Stimulated activated naive B cell treated with anti-CD40 and anti-IgM and Interleukin-4, amounts not matched to agents 10 μg/mL and 1 μg/mL and 100 μg/mL, for 72 hours (primary cell): ENCODE measurements around the gene HINFP.
"Not testable (repeated sequence)": the region's sequence is repeated elsewhere in the genome, so short reads cannot be mapped to it uniquely, and the experiment has no call there.

Experiments
- ATAC-seq, 2 donors: fragments of 150-1000 bp; cut with Tn5 transposase; replicated peaks; 2 replicates each; pipeline ENCODE4 v1.10.0; 2021; ENCODE audit warnings: moderate library complexity in 1 of 2
- DNase-seq: peaks from one replicate; pipeline ENCODE4 v3.0.0; 2021
- H3K27ac Mint-ChIP-seq: one replicate; pipeline ENCODE4 v1.8.0; 2022; ENCODE audit warnings: mild to moderate bottlenecking, mixed read lengths
- H3K27me3 Mint-ChIP-seq, 2 donors: one replicate each; pipeline ENCODE4 v1.8.0; 2022; ENCODE audit warnings: mixed read lengths in 2 of 2
- H3K36me3 Mint-ChIP-seq, 2 donors: one replicate each; pipeline ENCODE4 v1.8.0; 2022; ENCODE audit warnings: mixed read lengths in 2 of 2, mild to moderate bottlenecking in 1 of 2
- H3K4me1 Mint-ChIP-seq, 2 donors: one replicate each; pipeline ENCODE4 v1.8.0; 2022; ENCODE audit warnings: mixed read lengths in 2 of 2, mild to moderate bottlenecking in 1 of 2
- H3K4me3 Mint-ChIP-seq, 2 donors: one replicate each; pipeline ENCODE4 v1.8.0; 2022; ENCODE audit warnings: mild to moderate bottlenecking in 2 of 2, mixed read lengths in 2 of 2, moderate library complexity in 1 of 2
- H3K9me3 Mint-ChIP-seq, 2 donors: one replicate each; pipeline ENCODE4 v1.8.0; 2022; ENCODE audit warnings: mixed read lengths in 2 of 2, mild to moderate bottlenecking in 1 of 2

HINFP gene

GRCh38 chr11:119149786-119150275 is 28.5 kb downstream of the HINFP start:
- peaks cover 11 to 15% of the 10 kb centered on the region in 2 donors for H3K4me1 Mint-ChIP-seq
- H3K4me3 Mint-ChIP-seq: peak overlapping the region; percentile 71 to 72
- H3K27me3 Mint-ChIP-seq: peaks cover 73 to 84% of the 10 kb centered on the region in 2 donors
- DNase-seq (no peak), ATAC-seq (no peak)
- H3K27ac Mint-ChIP-seq: no peak overlapping the region
- no peaks in the 10 kb centered on the region for H3K36me3 Mint-ChIP-seq
- H3K9me3 Mint-ChIP-seq: no peaks in the 10 kb centered on the region

- ATAC-seq: no peak
- Mint-ChIP-seq H3K4me3 (no peak overlapping the region), H3K9me3 (no peaks in the 10 kb centered on the region), H3K36me3 (no peaks in the 10 kb centered on the region), H3K27me3 (peaks cover 69 to 87% of the 10 kb centered on the region in 2 donors), H3K4me1 (peaks cover 11 to 22% of the 10 kb centered on the region in 2 donors), H3K27ac (no peak overlapping the region)
- DNase-seq: no peak
These were observed 30.7 kb downstream of the HINFP start for GRCh38 chr11:119152043-119152442.

- no peak for DNase-seq
These were observed 31.2 kb downstream of the HINFP start for GRCh38 chr11:119152604-119153003.

GRCh38 chr11:119153049-119153818 is 31.9 kb downstream of the HINFP start:
- DNase-seq (no peak), ATAC-seq (no peak)
- Mint-ChIP-seq H3K27ac (no peak overlapping the region), H3K4me3 (no peak overlapping the region), H3K36me3 (no peaks in the 10 kb centered on the region), H3K27me3 (peaks cover 57 to 75% of the 10 kb centered on the region in 2 donors), H3K4me1 (peaks cover 9 to 22% of the 10 kb centered on the region in 2 donors), H3K9me3 (no peaks in the 10 kb centered on the region)

More at GRCh38 chr11:119152604-119153003, 31.2 kb downstream of the HINFP start:
- H3K9me3 Mint-ChIP-seq: no peaks in the 10 kb centered on the region
- no peak overlapping the region for H3K27ac Mint-ChIP-seq
- peaks cover 11 to 22% of the 10 kb centered on the region in 2 donors for H3K4me1 Mint-ChIP-seq
- no peak for ATAC-seq
- peaks cover 63 to 81% of the 10 kb centered on the region in 2 donors for H3K27me3 Mint-ChIP-seq
- H3K4me3 Mint-ChIP-seq: no peak overlapping the region
- H3K36me3 Mint-ChIP-seq: no peaks in the 10 kb centered on the region

- DNase-seq (no peak), ATAC-seq (no peak)
- H3K4me1 Mint-ChIP-seq: peaks cover 7 to 16% of the 10 kb centered on the region in 2 donors
- peaks cover 56 to 67% of the 10 kb centered on the region in 2 donors for H3K27me3 Mint-ChIP-seq
- no peak overlapping the region for H3K27ac Mint-ChIP-seq
- H3K4me3 Mint-ChIP-seq: no peak overlapping the region
- H3K9me3 Mint-ChIP-seq: no peaks in the 10 kb centered on the region
- no peaks in the 10 kb centered on the region for H3K36me3 Mint-ChIP-seq
These were observed 32.8 kb downstream of the HINFP start for GRCh38 chr11:119154178-119154577.

GRCh38 chr11:119155733-119156492 is 34.5 kb downstream of the HINFP start:
- DNase-seq: no peak
- peak; percentile 29 to 36 for ATAC-seq
- Mint-ChIP-seq H3K27me3 (peaks cover 47 to 50% of the 10 kb centered on the region in 2 donors), H3K4me1 (peaks cover 3 to 8% of the 10 kb centered on the region in 2 donors), H3K36me3 (no peaks in the 10 kb centered on the region), H3K27ac (no peak overlapping the region), H3K9me3 (no peaks in the 10 kb centered on the region), H3K4me3 (no peak overlapping the region)

- H3K4me3 Mint-ChIP-seq: no peak overlapping the region
- peaks cover 3 to 7% of the 10 kb centered on the region in 2 donors for H3K4me1 Mint-ChIP-seq
- no peak for ATAC-seq
- no peaks in the 10 kb centered on the region for H3K9me3 Mint-ChIP-seq
- no peaks in the 10 kb centered on the region for H3K36me3 Mint-ChIP-seq
- DNase-seq: no peak
- H3K27ac Mint-ChIP-seq: no peak overlapping the region
- H3K27me3 Mint-ChIP-seq: peaks cover 42 to 44% of the 10 kb centered on the region in 2 donors
These were observed 35.1 kb downstream of the HINFP start for GRCh38 chr11:119156496-119156895.

- no peaks in the 10 kb centered on the region for H3K36me3 Mint-ChIP-seq
- H3K27ac Mint-ChIP-seq: no peak overlapping the region
- peaks cover 3 to 7% of the 10 kb centered on the region in 2 donors for H3K4me1 Mint-ChIP-seq
These were observed 35.7 kb downstream of the HINFP start for GRCh38 chr11:119157063-119157462.

GRCh38 chr11:119158467-119158866 is 37.1 kb downstream of the HINFP start:
- no peak overlapping the region for H3K27ac Mint-ChIP-seq
- peaks cover 3 to 7% of the 10 kb centered on the region in 2 donors for H3K4me1 Mint-ChIP-seq
- H3K4me3 Mint-ChIP-seq: no peak overlapping the region
- no peaks in the 10 kb centered on the region for H3K9me3 Mint-ChIP-seq
- ATAC-seq (no peak), DNase-seq (no peak)
- no peaks in the 10 kb centered on the region for H3K36me3 Mint-ChIP-seq
- H3K27me3 Mint-ChIP-seq: peaks cover 26 to 35% of the 10 kb centered on the region in 2 donors

More at GRCh38 chr11:119157063-119157462, 35.7 kb downstream of the HINFP start:
- H3K9me3 Mint-ChIP-seq: no peaks in the 10 kb centered on the region
- no peak overlapping the region for H3K4me3 Mint-ChIP-seq
- peaks cover 36 to 39% of the 10 kb centered on the region in 2 donors for H3K27me3 Mint-ChIP-seq
- no peak for ATAC-seq
- DNase-seq: no peak

- Mint-ChIP-seq H3K9me3 (no peaks in the 10 kb centered on the region), H3K36me3 (no peaks in the 10 kb centered on the region), H3K4me3 (no peak overlapping the region), H3K27me3 (peaks cover 9 to 18% of the 10 kb centered on the region in 2 donors), H3K27ac (no peak overlapping the region), H3K4me1 (peaks cover 3 to 7% of the 10 kb centered on the region in 2 donors)
- no peak for DNase-seq
- no peak for ATAC-seq
These were observed 38.8 kb downstream of the HINFP start for GRCh38 chr11:119160151-119160550.

GRCh38 chr11:119161871-119162270 is 40.5 kb downstream of the HINFP start:
- Mint-ChIP-seq H3K36me3 (no peaks in the 10 kb centered on the region), H3K9me3 (no peaks in the 10 kb centered on the region), H3K4me3 (no peak overlapping the region), H3K27ac (no peak overlapping the region), H3K4me1 (no peaks in the 10 kb centered on the region), H3K27me3 (peaks cover 0 to under 1% of the 10 kb centered on the region in 2 donors)
- ATAC-seq: no peak
- no peak for DNase-seq

GRCh38 chr11:119166368-119167076 is 45.1 kb downstream of the HINFP start:
- Mint-ChIP-seq H3K4me1 (peaks cover 8 to 10% of the 10 kb centered on the region in 2 donors), H3K27me3 (no peaks in the 10 kb centered on the region)
- no peak for ATAC-seq

GRCh38 chr11:119167077-119167458 is 45.7 kb downstream of the HINFP start:
- H3K4me1 Mint-ChIP-seq: peaks cover 8 to 10% of the 10 kb centered on the region in 2 donors
- not testable (repeated sequence) for H3K4me3 Mint-ChIP-seq, H3K9me3 Mint-ChIP-seq, H3K27me3 Mint-ChIP-seq, DNase-seq, ATAC-seq, H3K36me3 Mint-ChIP-seq, H3K27ac Mint-ChIP-seq

More at GRCh38 chr11:119166368-119167076, 45.1 kb downstream of the HINFP start:
- no peak for DNase-seq
- H3K27ac Mint-ChIP-seq: no peak overlapping the region
- no peaks in the 10 kb centered on the region for H3K9me3 Mint-ChIP-seq
- no peak overlapping the region for H3K4me3 Mint-ChIP-seq
- peaks cover 0 to 2% of the 10 kb centered on the region in 2 donors for H3K36me3 Mint-ChIP-seq

GRCh38 chr11:119167933-119168332 is 46.6 kb downstream of the HINFP start:
- H3K4me1 Mint-ChIP-seq: peaks cover 8 to 10% of the 10 kb centered on the region in 2 donors
- peaks cover 0 to 6% of the 10 kb centered on the region in 2 donors for H3K36me3 Mint-ChIP-seq
- H3K4me3 Mint-ChIP-seq: peak overlapping the region; percentile 79 to 97
- ATAC-seq (no peak), DNase-seq (no peak)
- no peaks in the 10 kb centered on the region for H3K9me3 Mint-ChIP-seq
- no peaks in the 10 kb centered on the region for H3K27me3 Mint-ChIP-seq
- H3K27ac Mint-ChIP-seq: peak overlapping the region; percentile 56
